Measurements from ENCODE around the gene HNRNPH3. TPM values are rescaled to one million over a fixed set of nuclear protein-coding genes. Genes with fewer than 3 reads are reported as not detected.

Gene HNRNPH3
- total RNA-seq, 1 donor from 2014 or later: 90.1 TPM

GRCh38 chr10:68288717-68289116 is 43.1 kb upstream of the HNRNPH3 start:
- no peak overlapping the region for H3K4me3 ChIP-seq (ENCODE audit: insufficient read depth, low read depth, low read length)
- Mint-ChIP-seq H3K27me3 (ENCODE audit: low read depth, unreplicated experiment) (no peaks in the 10 kb centered on the region), H3K4me1 (ENCODE audit: low read depth, unreplicated experiment) (peaks cover 12% of the 10 kb centered on the region), H3K36me3 (ENCODE audit: low read depth, unreplicated experiment) (peaks cover 6% of the 10 kb centered on the region), H3K4me3 (ENCODE audit: unreplicated experiment) (no peak overlapping the region), H3K9me3 (ENCODE audit: unreplicated experiment) (no peaks in the 10 kb centered on the region), H3K27ac (ENCODE audit: unreplicated experiment) (no peak overlapping the region)
- H3K79me2 ChIP-seq (ENCODE audit: insufficient read depth, low read length): no peaks in the 10 kb centered on the region
- no peaks in the 10 kb centered on the region for H3K36me3 ChIP-seq (ENCODE audit: insufficient read depth, low read length)
- no peak overlapping the region for H3K27ac ChIP-seq (ENCODE audit: low read depth, low read length)
- H4K20me1 ChIP-seq (ENCODE audit: insufficient read depth, low read length): no peaks in the 10 kb centered on the region
- H3K4me1 ChIP-seq (ENCODE audit: insufficient read depth, low read length): no peaks in the 10 kb centered on the region
- H3K9me3 ChIP-seq (ENCODE audit: insufficient read depth, low read depth, low read length): no peaks in the 10 kb centered on the region
- no peak overlapping the region for H3K4me2 ChIP-seq (ENCODE audit: low read length)
- FAIRE-seq (no peak), DNase-seq (ENCODE audit: low read depth) (no peak)
- H2AFZ ChIP-seq (ENCODE audit: low read depth, low read length): no peak overlapping the region
- no peaks in the 10 kb centered on the region for H3K27me3 ChIP-seq (ENCODE audit: insufficient read depth, low read length)
- H3K9ac ChIP-seq (ENCODE audit: low read length): no peak overlapping the region
- TF ChIP-seq EZH2 (IDR thresholded peaks at IDR 0.05; ENCODE audit: insufficient read depth, low read length) (no peak), CTCF (IDR thresholded peaks at IDR 0.05; ENCODE audit: insufficient read depth, low read depth, low read length) (no peak)

DNA sequence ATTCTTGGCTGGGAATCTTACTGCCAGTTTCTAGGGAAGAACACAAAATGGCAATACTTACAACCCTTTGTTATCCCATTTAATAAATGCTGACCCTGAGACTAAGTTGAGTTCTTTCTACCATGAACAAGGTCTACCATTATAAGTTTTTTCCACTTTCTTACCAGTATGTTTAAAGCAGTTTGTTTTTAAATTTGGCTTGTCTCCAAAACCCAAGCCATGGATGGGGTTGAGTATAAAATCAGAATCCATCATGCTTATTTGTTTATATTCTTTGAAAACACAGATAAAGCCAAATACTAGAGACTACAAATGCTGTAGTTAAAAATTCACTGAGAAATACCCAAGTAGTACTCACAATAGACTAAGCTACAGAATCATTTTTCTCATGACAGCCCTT is 41.1 kb upstream of the HNRNPH3 start:
- Histone ChIP-seq H3K9ac (ENCODE audit: low read length) (no peak overlapping the region), H3K4me2 (ENCODE audit: low read length) (no peak overlapping the region), H3K9me3 (ENCODE audit: insufficient read depth, low read depth, low read length) (no peaks in the 10 kb centered on the region), H3K36me3 (ENCODE audit: insufficient read depth, low read length) (no peaks in the 10 kb centered on the region), H3K27me3 (ENCODE audit: insufficient read depth, low read length) (no peaks in the 10 kb centered on the region), H3K4me3 (ENCODE audit: insufficient read depth, low read depth, low read length) (no peak overlapping the region), H2AFZ (ENCODE audit: low read depth, low read length) (no peak overlapping the region), H3K79me2 (ENCODE audit: insufficient read depth, low read length) (no peaks in the 10 kb centered on the region), H4K20me1 (ENCODE audit: insufficient read depth, low read length) (no peaks in the 10 kb centered on the region), H3K4me1 (ENCODE audit: insufficient read depth, low read length) (no peaks in the 10 kb centered on the region), H3K27ac (ENCODE audit: low read depth, low read length) (no peak overlapping the region)
- no peak for FAIRE-seq
- Mint-ChIP-seq H3K4me1 (ENCODE audit: low read depth, unreplicated experiment) (peaks cover 2% of the 10 kb centered on the region), H3K4me3 (ENCODE audit: unreplicated experiment) (no peak overlapping the region), H3K27me3 (ENCODE audit: low read depth, unreplicated experiment) (no peaks in the 10 kb centered on the region), H3K27ac (ENCODE audit: unreplicated experiment) (no peak overlapping the region), H3K36me3 (ENCODE audit: low read depth, unreplicated experiment) (peaks cover 3% of the 10 kb centered on the region), H3K9me3 (ENCODE audit: unreplicated experiment) (no peaks in the 10 kb centered on the region)
- TF ChIP-seq EZH2 (IDR thresholded peaks at IDR 0.05; ENCODE audit: insufficient read depth, low read length) (no peak), CTCF (IDR thresholded peaks at IDR 0.05; ENCODE audit: insufficient read depth, low read depth, low read length) (no peak)
- DNase-seq (ENCODE audit: low read depth): no peak

DNA sequence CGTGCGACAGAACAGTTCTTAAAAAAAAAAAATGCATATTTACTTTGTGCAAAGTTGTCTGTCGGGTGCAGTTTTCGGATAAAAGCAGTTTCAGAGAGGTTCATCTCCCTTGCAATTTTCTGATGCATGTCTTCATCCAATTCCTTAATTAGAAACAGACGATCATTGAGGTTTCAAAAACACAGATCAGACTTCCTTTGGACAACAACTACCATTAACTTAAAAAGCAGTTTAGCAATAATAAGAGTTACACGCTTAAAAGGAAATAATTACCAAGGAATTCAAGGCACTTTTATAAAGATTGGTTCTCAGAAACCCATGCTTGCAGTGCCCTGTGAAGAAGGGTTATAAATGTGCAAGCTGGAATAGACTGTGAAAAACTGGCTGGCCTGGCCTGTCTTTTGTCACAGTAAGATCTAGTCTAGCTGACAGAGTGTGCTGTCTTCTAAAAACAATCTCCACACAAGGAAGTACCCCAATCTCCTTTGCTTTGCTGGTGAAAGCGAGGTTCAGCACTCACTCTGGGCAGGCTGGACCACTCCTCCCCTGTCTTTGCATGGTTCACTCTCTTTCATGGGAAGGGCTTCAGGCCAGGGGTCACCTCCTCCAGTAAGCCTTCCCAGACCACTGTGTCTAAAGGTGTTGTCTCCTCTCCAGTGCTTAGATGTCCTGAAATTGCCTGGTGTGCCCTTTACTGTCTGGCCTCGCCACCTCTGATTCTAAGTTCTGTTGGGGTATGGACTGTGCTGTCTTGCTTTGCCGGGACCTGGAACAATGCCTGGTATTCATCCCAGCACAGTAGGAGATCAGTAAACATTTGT is 34.8 kb upstream of the HNRNPH3 start:
- H3K27me3 ChIP-seq (ENCODE audit: insufficient read depth, low read length): no peaks in the 10 kb centered on the region
- no peaks in the 10 kb centered on the region for H4K20me1 ChIP-seq (ENCODE audit: insufficient read depth, low read length)
- peaks cover 11% of the 10 kb centered on the region for H3K27me3 Mint-ChIP-seq (ENCODE audit: low read depth, unreplicated experiment)
- no peaks in the 10 kb centered on the region for H3K36me3 ChIP-seq (ENCODE audit: insufficient read depth, low read length)
- H2AFZ ChIP-seq (ENCODE audit: low read depth, low read length): no peak overlapping the region
- no peak overlapping the region for H3K27ac Mint-ChIP-seq (ENCODE audit: unreplicated experiment)
- H3K9ac ChIP-seq (ENCODE audit: low read length): no peak overlapping the region
- no peaks in the 10 kb centered on the region for H3K36me3 Mint-ChIP-seq (ENCODE audit: low read depth, unreplicated experiment)
- no peak overlapping the region for H3K4me3 Mint-ChIP-seq (ENCODE audit: unreplicated experiment)
- no peak overlapping the region for H3K27ac ChIP-seq (ENCODE audit: low read depth, low read length)
- H3K4me2 ChIP-seq (ENCODE audit: low read length): no peak overlapping the region
- no peaks in the 10 kb centered on the region for H3K4me1 ChIP-seq (ENCODE audit: insufficient read depth, low read length)
- H3K4me1 Mint-ChIP-seq (ENCODE audit: low read depth, unreplicated experiment): no peaks in the 10 kb centered on the region
- H3K4me3 ChIP-seq (ENCODE audit: insufficient read depth, low read depth, low read length): no peak overlapping the region
- FAIRE-seq (no peak), DNase-seq (ENCODE audit: low read depth) (no peak)
- no peaks in the 10 kb centered on the region for H3K9me3 ChIP-seq (ENCODE audit: insufficient read depth, low read depth, low read length)
- no peaks in the 10 kb centered on the region for H3K79me2 ChIP-seq (ENCODE audit: insufficient read depth, low read length)
- TF ChIP-seq EZH2 (IDR thresholded peaks at IDR 0.05; ENCODE audit: insufficient read depth, low read length): no peak
- no peak for TF ChIP-seq CTCF (IDR thresholded peaks at IDR 0.05; ENCODE audit: insufficient read depth, low read depth, low read length)
- H3K9me3 Mint-ChIP-seq (ENCODE audit: unreplicated experiment): no peaks in the 10 kb centered on the region

Data from astrocyte (in vitro differentiated cells and primary cell).